ENCODE data around the gene LRMDA. TPM values are rescaled to one million over a fixed set of nuclear protein-coding genes. Genes with fewer than 3 reads are reported as not detected.
A peak's percentile ranks its signal among the peaks of the same experiment; 100 is the strongest.

LRMDA gene
- total RNA-seq, 1 experiment from 2014 or later = 1.2 TPM

- Histone ChIP-seq H3K9me2 (replicated peaks; ENCODE audit: low read length) (no peaks in the 10 kb centered on the region), H3K36me3 (ENCODE audit: low read depth, low read length) (no peaks in the 10 kb centered on the region), H3K27me3 (ENCODE audit: low read length) (no peaks in the 10 kb centered on the region), H3K4me1 (ENCODE audit: insufficient read depth, low read length) (peaks cover 12% of the 10 kb centered on the region), H3K27ac (ENCODE audit: low read length) (peak overlapping the region; percentile 40), H3F3A (ENCODE audit: low read length, unreplicated experiment) (no peaks in the 10 kb centered on the region), H4K20me1 (ENCODE audit: low read length) (no peaks in the 10 kb centered on the region), H3K9me3 (ENCODE audit: low read length) (no peaks in the 10 kb centered on the region), H3K9ac (ENCODE audit: low read length) (no peak overlapping the region), H3K4me2 (ENCODE audit: low read length) (peak overlapping the region; percentile 7), H3K79me2 (ENCODE audit: low read length) (no peaks in the 10 kb centered on the region), H2AFZ (ENCODE audit: low read length) (peak overlapping the region; percentile 39; the same call in 1 of the 2 replicates), H3K4me3 (ENCODE audit: low read length) (no peak overlapping the region)
- intact Hi-C loops (cut with micrococcal nuclease) = loop anchor here (2.0 to 10.0 kb wide), 6 partner anchors 85 to 777 kb away; no protein-coding TSS in a partner anchor
- ChIA-PET POLR2A (ENCODE audit: unreplicated experiment) (interaction anchor here (0.7 kb wide), 1 partner anchor 549 kb away, joined by 7 read pairs; no protein-coding TSS in a partner anchor), CTCF (interaction anchor here (0.7 kb wide), 1 partner anchor 209 kb away, joined by 4 read pairs; no protein-coding TSS in a partner anchor)
- DNase-seq = no peak
- ATAC-seq = peak; percentile 4
- TF ChIP-seq CTCF (conservative IDR thresholded peaks at IDR 0.05; ENCODE audit: low read depth, low read length) (no peak), EZH2phosphoT487 (IDR thresholded peaks at IDR 0.05; ENCODE audit: borderline replicate concordance, low read length) (no peak), EZH2 (IDR thresholded peaks at IDR 0.05; ENCODE audit: low read length, unreplicated experiment) (no peak)
- BruUV-seq (replicated peaks) = no TSS peak
Measured at GRCh38 chr10:76338187-76338586, 906.8 kb downstream of the LRMDA start.

DNA sequence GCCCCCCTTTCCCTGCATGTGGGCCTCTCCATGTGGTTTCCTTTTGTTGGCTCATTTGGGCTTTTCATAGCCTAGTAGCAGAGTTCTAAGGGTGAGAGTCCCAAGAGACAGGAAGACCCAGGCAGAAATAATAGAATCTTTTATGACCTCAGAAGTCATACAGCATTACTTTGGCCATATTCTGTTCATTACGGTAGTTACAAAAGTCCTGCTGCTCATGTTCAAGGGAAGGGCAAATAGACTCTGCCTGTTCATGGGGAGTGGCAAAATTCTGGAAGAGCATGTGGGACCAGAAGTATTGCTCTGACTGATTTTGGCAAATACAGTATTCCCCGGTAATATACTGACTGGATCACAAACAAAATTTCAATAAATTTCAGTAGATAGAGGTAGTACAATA is 910.3 kb downstream of the LRMDA start:
- Histone ChIP-seq H2AFZ (ENCODE audit: low read length) (no peak overlapping the region), H3K4me1 (ENCODE audit: insufficient read depth, low read length) (peaks cover 12% of the 10 kb centered on the region), H3K9ac (ENCODE audit: low read length) (no peak overlapping the region), H3K4me2 (ENCODE audit: low read length) (no peak overlapping the region), H3K79me2 (ENCODE audit: low read length) (no peaks in the 10 kb centered on the region), H3K27me3 (ENCODE audit: low read length) (no peaks in the 10 kb centered on the region), H3K36me3 (ENCODE audit: low read depth, low read length) (no peaks in the 10 kb centered on the region), H3F3A (ENCODE audit: low read length, unreplicated experiment) (no peaks in the 10 kb centered on the region), H3K4me3 (ENCODE audit: low read length) (no peak overlapping the region), H3K9me3 (ENCODE audit: low read length) (no peaks in the 10 kb centered on the region), H3K27ac (ENCODE audit: low read length) (no peak overlapping the region), H3K9me2 (replicated peaks; ENCODE audit: low read length) (no peaks in the 10 kb centered on the region), H4K20me1 (ENCODE audit: low read length) (no peaks in the 10 kb centered on the region)
- no TSS peak for BruUV-seq (replicated peaks)
- POLR2A ChIA-PET (ENCODE audit: unreplicated experiment) = no interaction called here
- DNase-seq = no peak
- intact Hi-C loops (cut with micrococcal nuclease) = no loop called here
- TF ChIP-seq EZH2 (IDR thresholded peaks at IDR 0.05; ENCODE audit: low read length, unreplicated experiment) (no peak), EZH2phosphoT487 (IDR thresholded peaks at IDR 0.05; ENCODE audit: borderline replicate concordance, low read length) (no peak), CTCF (conservative IDR thresholded peaks at IDR 0.05; ENCODE audit: low read depth, low read length) (no peak)
- no peak for ATAC-seq
- CTCF ChIA-PET = no interaction called here

GRCh38 chr10:76342996-76343395 is 911.6 kb downstream of the LRMDA start:
- no peak for DNase-seq
- ATAC-seq = peak; percentile 38; the same call in 1 of the 2 replicates

More at GRCh38 chr10:76342996-76343395, 911.6 kb downstream of the LRMDA start:
- Histone ChIP-seq H3K9me2 (replicated peaks; ENCODE audit: low read length) (no peaks in the 10 kb centered on the region), H3K79me2 (ENCODE audit: low read length) (no peaks in the 10 kb centered on the region), H3K4me3 (ENCODE audit: low read length) (no peak overlapping the region), H3K36me3 (ENCODE audit: low read depth, low read length) (no peaks in the 10 kb centered on the region), H3K9me3 (ENCODE audit: low read length) (no peaks in the 10 kb centered on the region), H3K27me3 (ENCODE audit: low read length) (no peaks in the 10 kb centered on the region), H3K27ac (ENCODE audit: low read length) (no peak overlapping the region), H3K9ac (ENCODE audit: low read length) (no peak overlapping the region), H3K4me2 (ENCODE audit: low read length) (no peak overlapping the region), H2AFZ (ENCODE audit: low read length) (no peak overlapping the region), H3F3A (ENCODE audit: low read length, unreplicated experiment) (no peaks in the 10 kb centered on the region), H4K20me1 (ENCODE audit: low read length) (no peaks in the 10 kb centered on the region), H3K4me1 (ENCODE audit: insufficient read depth, low read length) (peaks cover under 1% of the 10 kb centered on the region)
- TF ChIP-seq CTCF (conservative IDR thresholded peaks at IDR 0.05; ENCODE audit: low read depth, low read length) = no peak
- no peak for TF ChIP-seq EZH2 (IDR thresholded peaks at IDR 0.05; ENCODE audit: low read length, unreplicated experiment)
- no peak for TF ChIP-seq EZH2phosphoT487 (IDR thresholded peaks at IDR 0.05; ENCODE audit: borderline replicate concordance, low read length)
- POLR2A ChIA-PET (ENCODE audit: unreplicated experiment) = no interaction called here
- intact Hi-C loops (cut with micrococcal nuclease) = no loop called here
- CTCF ChIA-PET = no interaction called here
- no TSS peak for BruUV-seq (replicated peaks)
